Measurements from ENCODE around the gene TMEM80. TPM values are rescaled to one million over a fixed set of nuclear protein-coding genes. Genes with fewer than 3 reads are reported as not detected.

The TMEM80 gene
- total and polyA plus RNA-seq, 7 experiments from 2014 or later, result 26.2 to 44.3 (median 37.8) TPM

- no peak overlapping the region for H3K27ac ChIP-seq (ENCODE audit: low read depth, low read length)
These were observed 28.6 kb downstream of the TMEM80 start for GRCh38 chr11:724049-724777.

GRCh38 chr11:724778-725386 is 29.3 kb downstream of the TMEM80 start:
- no peak overlapping the region for H3K4me3 ChIP-seq (ENCODE audit: low read length)
- H3K36me3 ChIP-seq (ENCODE audit: control insufficient read depth in 2 of 3, insufficient read depth in 3 of 3, low read length in 3 of 3), result no peaks in the 10 kb centered on the region
- peak overlapping the region in 6 of 10 donors; percentile 44 to 86 (median 68) for H3K4me3 Mint-ChIP-seq
- H3K4me1 ChIP-seq (ENCODE audit: control insufficient read depth in 2 of 2, insufficient read depth in 2 of 2, low read length in 2 of 2), result peaks cover 19 to 37% of the 10 kb centered on the region in 2 donors
- H3K27ac ChIP-seq (ENCODE audit: low read depth, low read length), result no peak overlapping the region
- CTCF ChIA-PET, result interaction anchor here (0.7 to 4.3 kb wide), 8 partner anchors 29 to 177 kb away, joined by 3 to 41 read pairs (median 4); partner anchors contain the start of genes DEAF1 and TMEM80
- no peaks in the 10 kb centered on the region for H3K9me3 ChIP-seq (ENCODE audit: control insufficient read depth in 2 of 3, low read length in 3 of 3)
- DNase-seq (no peak), ATAC-seq (no peak)
- intact Hi-C loops (cut with micrococcal nuclease), result loop anchor here (5.0 to 10.0 kb wide), 5 partner anchors 72 to 327 kb away; partner anchors contain the start of genes HRAS (in 1 of the 2), LRRC56 (in 1 of the 2), PTDSS2 (in 1 of the 2) and SLC25A22 (in 1 of the 2)
- H3K4me1 Mint-ChIP-seq, result peaks cover 6 to 18% (median 12%) of the 10 kb centered on the region in 7 donors
- H3K9me3 Mint-ChIP-seq, result peaks cover 0 to 2% (median 0%) of the 10 kb centered on the region in 11 donors
- peak overlapping the region in 1 of 9 donors; percentile 76 for H3K27ac Mint-ChIP-seq
- peaks cover 0 to 21% (median 14%) of the 10 kb centered on the region in 5 donors for H3K27me3 Mint-ChIP-seq
- no peaks in the 10 kb centered on the region for H3K27me3 ChIP-seq (ENCODE audit: control insufficient read depth in 2 of 2, insufficient read depth in 2 of 2, low read length in 2 of 2)
- POLR2A ChIA-PET, result interaction anchor here (0.7 to 7.7 kb wide), 5 partner anchors 23 to 218 kb away, joined by 3 to 68 read pairs (median 6); partner anchors contain the start of genes HRAS, LMNTD2, RNH1 and TALDO1
- H3K36me3 Mint-ChIP-seq, result no peaks in the 10 kb centered on the region

More at GRCh38 chr11:724049-724777, 28.6 kb downstream of the TMEM80 start:
- intact Hi-C loops (cut with micrococcal nuclease), result loop anchor here (5.0 to 10.0 kb wide), 3 partner anchors 187 to 317 kb away; partner anchors contain the start of genes HRAS (in 1 of the 2), LRRC56 (in 1 of the 2) and PTDSS2 (in 1 of the 2)
- peaks cover 19 to 37% of the 10 kb centered on the region in 2 donors for H3K4me1 ChIP-seq (ENCODE audit: control insufficient read depth in 2 of 2, insufficient read depth in 2 of 2, low read length in 2 of 2)
- Mint-ChIP-seq H3K27me3 (peaks cover 0 to 27% (median 19%) of the 10 kb centered on the region in 5 donors), H3K4me1 (peaks cover 6 to 19% (median 13%) of the 10 kb centered on the region in 7 donors), H3K9me3 (peaks cover 0 to 2% (median 0%) of the 10 kb centered on the region in 11 donors), H3K36me3 (no peaks in the 10 kb centered on the region), H3K4me3 (peak overlapping the region in 5 of 10 donors; percentile 40 to 86 (median 58)), H3K27ac (no peak overlapping the region)
- DNase-seq (no peak), ATAC-seq (no peak)
- ChIA-PET POLR2A (interaction anchor here (0.7 to 7.7 kb wide), 7 partner anchors 29 to 217 kb away, joined by 3 to 68 read pairs (median 5); partner anchors contain the start of genes DEAF1, HRAS, LMNTD2 and RNH1), CTCF (interaction anchor here (0.7 to 4.3 kb wide), 8 partner anchors 28 to 177 kb away, joined by 3 to 41 read pairs (median 6); partner anchors contain the start of gene TMEM80)
- H3K9me3 ChIP-seq (ENCODE audit: control insufficient read depth in 2 of 3, low read length in 3 of 3), result no peaks in the 10 kb centered on the region
- H3K27me3 ChIP-seq (ENCODE audit: control insufficient read depth in 2 of 2, insufficient read depth in 2 of 2, low read length in 2 of 2), result no peaks in the 10 kb centered on the region
- no peak overlapping the region for H3K4me3 ChIP-seq (ENCODE audit: low read length)
- H3K36me3 ChIP-seq (ENCODE audit: control insufficient read depth in 2 of 3, insufficient read depth in 3 of 3, low read length in 3 of 3), result no peaks in the 10 kb centered on the region

GRCh38 chr11:725624-726202 is 30.1 kb downstream of the TMEM80 start:
- Histone ChIP-seq H3K27me3 (ENCODE audit: control insufficient read depth in 2 of 2, insufficient read depth in 2 of 2, low read length in 2 of 2) (no peaks in the 10 kb centered on the region), H3K27ac (ENCODE audit: low read depth, low read length) (peak overlapping the region; percentile 18), H3K36me3 (ENCODE audit: control insufficient read depth in 2 of 3, insufficient read depth in 3 of 3, low read length in 3 of 3) (no peaks in the 10 kb centered on the region), H3K4me1 (ENCODE audit: control insufficient read depth in 2 of 2, insufficient read depth in 2 of 2, low read length in 2 of 2) (peaks cover 19 to 37% of the 10 kb centered on the region in 2 donors), H3K4me3 (ENCODE audit: low read length) (peak overlapping the region; percentile 13), H3K9me3 (ENCODE audit: control insufficient read depth in 2 of 3, low read length in 3 of 3) (no peaks in the 10 kb centered on the region)
- Mint-ChIP-seq H3K4me3 (peak overlapping the region in 9 of 10 donors; percentile 44 to 86 (median 71)), H3K36me3 (no peaks in the 10 kb centered on the region), H3K9me3 (peaks cover 0 to 2% (median 0%) of the 10 kb centered on the region in 11 donors), H3K4me1 (peaks cover 6 to 16% (median 12%) of the 10 kb centered on the region in 7 donors), H3K27me3 (peaks cover 0 to 15% (median 10%) of the 10 kb centered on the region in 5 donors), H3K27ac (peak overlapping the region in 3 of 9 donors; percentile 14 to 76 (median 32))
- intact Hi-C loops (cut with micrococcal nuclease), result loop anchor here (1.0 to 10.0 kb wide), 5 partner anchors 22 to 327 kb away; partner anchors contain the start of genes PTDSS2 (in 1 of the 2), SLC25A22 (in 1 of the 2) and TALDO1 (in 1 of the 2)
- DNase-seq (peak in 1 of 9 donors; percentile 17), ATAC-seq (no peak)
- POLR2A ChIA-PET, result interaction anchor here (0.5 to 7.7 kb wide), 11 partner anchors 12 to 191 kb away, joined by 3 to 68 read pairs (median 6); partner anchors contain the start of genes DEAF1, HRAS, LMNTD2 and PNPLA2
- CTCF ChIA-PET, result interaction anchor here (1.1 to 3.6 kb wide), 10 partner anchors 21 to 276 kb away, joined by 3 to 28 read pairs (median 5); partner anchors contain the start of genes DEAF1, PTDSS2, TALDO1 and TMEM80

GRCh38 chr11:726278-727220 is 30.9 kb downstream of the TMEM80 start:
- POLR2A ChIA-PET, result interaction anchor here (0.5 to 7.7 kb wide), 13 partner anchors 11 to 191 kb away, joined by 3 to 68 read pairs (median 4); partner anchors contain the start of genes DEAF1, GATD1, HRAS and LMNTD2
- CTCF ChIA-PET, result interaction anchor here (1.1 to 3.6 kb wide), 11 partner anchors 20 to 277 kb away, joined by 3 to 28 read pairs (median 5); partner anchors contain the start of genes DEAF1, PTDSS2, TALDO1 and TMEM80
- H3K4me3 ChIP-seq (ENCODE audit: low read length), result peak overlapping the region; percentile 47
- H3K4me1 ChIP-seq (ENCODE audit: control insufficient read depth in 2 of 2, insufficient read depth in 2 of 2, low read length in 2 of 2), result peaks cover 15 to 31% of the 10 kb centered on the region in 2 donors
- DNase-seq, result peak in 6 of 9 donors; percentile 44 to 66 (median 46)
- no peaks in the 10 kb centered on the region for H3K36me3 Mint-ChIP-seq
- peak overlapping the region; percentile 48 to 86 (median 72) for H3K4me3 Mint-ChIP-seq
- intact Hi-C loops (cut with micrococcal nuclease), result loop anchor here (1.0 to 10.0 kb wide), 5 partner anchors 21 to 326 kb away; partner anchors contain the start of genes PTDSS2 (in 1 of the 2), SLC25A22 (in 1 of the 2) and TALDO1 (in 1 of the 2)
- H3K27me3 ChIP-seq (ENCODE audit: control insufficient read depth in 2 of 2, insufficient read depth in 2 of 2, low read length in 2 of 2), result no peaks in the 10 kb centered on the region
- H3K9me3 ChIP-seq (ENCODE audit: control insufficient read depth in 2 of 3, low read length in 3 of 3), result no peaks in the 10 kb centered on the region
- ATAC-seq, result peak; percentile 47
- peaks cover 0 to 13% (median 6%) of the 10 kb centered on the region in 5 donors for H3K27me3 Mint-ChIP-seq
- no peaks in the 10 kb centered on the region for H3K36me3 ChIP-seq (ENCODE audit: control insufficient read depth in 2 of 3, insufficient read depth in 3 of 3, low read length in 3 of 3)
- H3K27ac ChIP-seq (ENCODE audit: low read depth, low read length), result peak overlapping the region; percentile 18
- H3K27ac Mint-ChIP-seq, result peak overlapping the region in 5 of 9 donors; percentile 14 to 33 (median 26)
- H3K9me3 Mint-ChIP-seq, result peaks cover 0 to 2% (median 0%) of the 10 kb centered on the region in 11 donors
- H3K4me1 Mint-ChIP-seq, result peaks cover 6 to 14% (median 11%) of the 10 kb centered on the region in 7 donors

- Mint-ChIP-seq H3K36me3 (no peaks in the 10 kb centered on the region), H3K4me3 (peak overlapping the region in 5 of 10 donors; percentile 8 to 86 (median 70)), H3K9me3 (peaks cover 0 to 2% (median 0%) of the 10 kb centered on the region in 11 donors), H3K27ac (no peak overlapping the region), H3K27me3 (peaks cover 0 to 11% (median 6%) of the 10 kb centered on the region in 5 donors), H3K4me1 (peaks cover 5 to 14% (median 10%) of the 10 kb centered on the region in 7 donors)
- no peaks in the 10 kb centered on the region for H3K36me3 ChIP-seq (ENCODE audit: control insufficient read depth in 2 of 3, insufficient read depth in 3 of 3, low read length in 3 of 3)
- intact Hi-C loops (cut with micrococcal nuclease), result loop anchor here (5.0 to 10.0 kb wide), 3 partner anchors 70 to 325 kb away; partner anchors contain the start of genes PTDSS2 (in 1 of the 2) and SLC25A22 (in 1 of the 2)
- ChIA-PET POLR2A (interaction anchor here (1.1 to 7.7 kb wide), 6 partner anchors 10 to 171 kb away, joined by 3 to 68 read pairs (median 11); partner anchors contain the start of genes DEAF1, GATD1, LMNTD2 and TALDO1), CTCF (interaction anchor here (1.1 to 3.6 kb wide), 5 partner anchors 19 to 191 kb away, joined by 3 to 28 read pairs (median 6); partner anchors contain the start of genes DEAF1, TALDO1 and TMEM80)
- no peak overlapping the region for H3K27ac ChIP-seq (ENCODE audit: low read depth, low read length)
- no peaks in the 10 kb centered on the region for H3K27me3 ChIP-seq (ENCODE audit: control insufficient read depth in 2 of 2, insufficient read depth in 2 of 2, low read length in 2 of 2)
- ATAC-seq (no peak), DNase-seq (no peak)
- no peak overlapping the region for H3K4me3 ChIP-seq (ENCODE audit: low read length)
- peaks cover 11 to 23% of the 10 kb centered on the region in 2 donors for H3K4me1 ChIP-seq (ENCODE audit: control insufficient read depth in 2 of 2, insufficient read depth in 2 of 2, low read length in 2 of 2)
- no peaks in the 10 kb centered on the region for H3K9me3 ChIP-seq (ENCODE audit: control insufficient read depth in 2 of 3, low read length in 3 of 3)
These were observed 31.7 kb downstream of the TMEM80 start for GRCh38 chr11:727281-727701.
